Large intestine (tissue), 3 donors: ENCODE measurements around the gene BATF3. TPM values are rescaled to one million over a fixed set of nuclear protein-coding genes. Genes with fewer than 3 reads are reported as not detected.

Source experiments
- DNase-seq, 2 donors: peaks; one replicate each; pipeline versions ENCODE4 v3.0.0 to v3.0.0-alpha.2; 2013
- H3K27ac ChIP-seq: one replicate; pipeline ENCODE4 v1.5.1; 2013; ENCODE audit warnings: low read length
- H3K27me3 ChIP-seq: 2 replicates; pipeline ENCODE4 v1.6.1; 2013; ENCODE audit warnings: low read length; ENCODE audit not compliant: control insufficient read depth, insufficient read depth
- H3K36me3 ChIP-seq: 2 replicates; pipeline ENCODE4 v1.6.1; 2013; ENCODE audit warnings: low read length; ENCODE audit not compliant: control insufficient read depth, insufficient read depth
- H3K4me1 ChIP-seq: one replicate; pipeline ENCODE4 v1.6.1; 2013; ENCODE audit warnings: low read length; ENCODE audit not compliant: control insufficient read depth, insufficient read depth
- H3K4me3 ChIP-seq: one replicate; pipeline ENCODE4 v1.5.1; 2013; ENCODE audit warnings: low read length
- H3K9me3 ChIP-seq: one replicate; pipeline ENCODE4 v1.6.1; 2013; ENCODE audit warnings: mild to moderate bottlenecking, low read depth, low read length, moderate library complexity; ENCODE audit not compliant: control insufficient read depth
- WGBS: methylation state at CpG from one replicate; pipeline ENCODE4 v1.1.5; 2013; ENCODE audit warnings: low lambda C conversion rate; ENCODE audit not compliant: insufficient coverage; 5-methylcytosine and 5-hydroxymethylcytosine counted together
- polyA plus RNA-seq: library from polyadenylated mRNA; unstranded; fragments of 120-200 nt; gene quantifications from one replicate; pipeline ENCODE4 v1.2.1, GENCODE V29; 2013

Gene BATF3
- polyA plus RNA-seq, 1 donor, result 3.0 TPM

DNA sequence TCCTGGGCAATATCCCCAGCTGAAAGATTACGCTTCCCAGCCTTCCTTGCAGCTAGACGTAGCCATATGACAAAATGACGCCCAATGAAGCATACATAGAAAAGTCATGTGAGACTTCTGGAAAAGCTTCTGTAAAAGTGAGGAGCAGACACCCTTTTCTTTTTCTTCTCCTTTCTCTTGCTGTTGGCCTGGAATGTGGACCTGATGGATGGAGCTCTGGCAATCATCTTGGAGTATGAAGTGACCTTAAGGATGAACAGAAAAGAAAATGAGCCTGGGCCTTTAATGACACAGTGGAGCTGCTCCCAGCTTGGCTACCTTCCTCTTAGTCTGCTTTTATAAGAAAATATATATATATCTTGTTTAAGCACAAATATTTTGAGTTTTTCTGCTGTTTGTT lies 24.8 kb downstream of the BATF3 start:
- Histone ChIP-seq H3K4me3 (no peak overlapping the region), H3K27ac (no peak overlapping the region), H3K36me3 (no peaks in the 10 kb centered on the region), H3K27me3 (peaks cover 8% of the 10 kb centered on the region), H3K9me3 (no peaks in the 10 kb centered on the region), H3K4me1 (no peaks in the 10 kb centered on the region)
- no peak for DNase-seq
- WGBS, result 100% methylated on average over 2 of the region's 3 CpGs

DNA sequence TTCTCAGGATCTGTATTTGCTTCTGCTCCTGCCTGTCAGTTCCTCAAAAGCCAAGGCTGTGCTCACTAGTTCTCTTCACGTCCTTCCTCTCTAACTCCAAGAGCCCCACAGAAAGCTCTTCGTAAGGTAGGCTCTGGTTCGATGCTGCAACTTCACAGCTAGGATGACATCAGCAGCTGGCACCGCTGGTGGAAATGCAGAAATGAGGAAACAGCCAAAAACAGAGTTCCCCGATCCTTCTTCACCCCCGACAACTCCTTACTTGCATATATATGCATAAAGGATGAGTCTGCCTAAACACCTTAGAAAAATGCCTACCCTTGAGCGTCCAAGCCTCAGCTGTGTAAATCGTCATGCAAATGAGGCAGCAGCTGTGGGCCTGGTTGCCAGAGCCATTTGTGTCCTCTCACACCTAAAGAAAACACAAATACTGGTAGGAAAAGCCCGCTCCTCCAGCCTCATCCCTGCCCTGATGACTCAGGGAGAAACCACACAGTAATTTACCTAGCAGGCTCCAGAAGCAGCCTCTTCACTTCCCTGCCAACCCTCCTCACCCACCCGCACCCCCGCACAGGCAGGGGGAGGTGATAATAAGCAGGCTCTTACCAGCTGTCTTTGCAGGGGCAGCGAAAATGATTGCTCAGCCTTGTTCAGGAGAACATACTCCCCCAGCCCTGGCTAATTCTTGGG lies 28.2 kb downstream of the BATF3 start:
- Histone ChIP-seq H3K4me3 (no peak overlapping the region), H3K27ac (no peak overlapping the region), H3K27me3 (peaks cover 8% of the 10 kb centered on the region), H3K9me3 (no peaks in the 10 kb centered on the region), H3K36me3 (no peaks in the 10 kb centered on the region), H3K4me1 (peaks cover 14% of the 10 kb centered on the region)
- no CpG with 5 or more reads among the region's 12 CpGs for WGBS
- DNase-seq, result peak; percentile 39 to 48

DNA sequence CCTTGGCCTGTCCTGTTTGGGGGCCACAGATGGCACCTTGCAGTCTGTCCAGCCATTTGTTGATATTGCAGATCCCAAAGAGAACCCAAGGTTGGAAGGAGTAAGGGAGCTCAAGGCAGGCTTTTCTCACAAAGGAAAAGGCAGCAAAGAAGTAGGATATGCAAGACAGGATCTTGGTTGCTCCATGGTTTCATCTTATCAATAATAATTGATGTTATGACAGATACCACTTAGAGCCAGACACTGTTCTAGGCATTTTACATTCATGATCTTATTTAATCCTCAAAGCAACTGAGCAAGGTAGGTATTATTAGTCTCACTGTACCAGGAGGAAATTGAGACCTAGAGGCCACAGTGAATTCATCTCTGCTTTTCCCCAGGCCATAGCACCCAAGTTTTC lies 28.8 kb downstream of the BATF3 start:
- H3K27ac ChIP-seq, result no peak overlapping the region
- DNase-seq, result no peak

DNA sequence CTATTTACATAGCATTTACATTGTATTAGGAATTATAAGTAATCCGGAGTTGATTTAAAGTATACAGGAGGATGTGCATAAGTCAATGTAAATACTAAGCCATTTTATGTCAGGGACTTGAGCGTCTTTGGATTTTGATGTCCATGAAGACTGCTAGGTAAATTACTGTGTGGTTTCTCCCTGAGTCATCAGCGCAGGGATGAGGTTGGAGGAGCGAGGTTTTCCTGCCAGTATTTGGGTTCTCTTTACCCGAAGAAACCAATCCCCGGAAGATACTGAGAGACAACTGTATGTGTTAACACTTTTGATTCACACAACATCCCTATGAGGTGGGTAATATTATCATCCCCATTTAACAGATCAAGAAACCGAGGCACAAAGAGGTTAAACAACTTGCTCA lies 29.3 kb downstream of the BATF3 start:
- Histone ChIP-seq H3K9me3 (no peaks in the 10 kb centered on the region), H3K36me3 (no peaks in the 10 kb centered on the region), H3K27me3 (peaks cover 8% of the 10 kb centered on the region), H3K27ac (no peak overlapping the region), H3K4me1 (peaks cover 14% of the 10 kb centered on the region), H3K4me3 (no peak overlapping the region)
- no CpG with 5 or more reads among the region's 7 CpGs for WGBS
- no peak for DNase-seq

More for the DNA sequence above, 28.8 kb downstream of the BATF3 start:
- peaks cover 14% of the 10 kb centered on the region for H3K4me1 ChIP-seq
- peaks cover 8% of the 10 kb centered on the region for H3K27me3 ChIP-seq
- no peaks in the 10 kb centered on the region for H3K9me3 ChIP-seq
- H3K4me3 ChIP-seq, result no peak overlapping the region
- no peaks in the 10 kb centered on the region for H3K36me3 ChIP-seq

DNA sequence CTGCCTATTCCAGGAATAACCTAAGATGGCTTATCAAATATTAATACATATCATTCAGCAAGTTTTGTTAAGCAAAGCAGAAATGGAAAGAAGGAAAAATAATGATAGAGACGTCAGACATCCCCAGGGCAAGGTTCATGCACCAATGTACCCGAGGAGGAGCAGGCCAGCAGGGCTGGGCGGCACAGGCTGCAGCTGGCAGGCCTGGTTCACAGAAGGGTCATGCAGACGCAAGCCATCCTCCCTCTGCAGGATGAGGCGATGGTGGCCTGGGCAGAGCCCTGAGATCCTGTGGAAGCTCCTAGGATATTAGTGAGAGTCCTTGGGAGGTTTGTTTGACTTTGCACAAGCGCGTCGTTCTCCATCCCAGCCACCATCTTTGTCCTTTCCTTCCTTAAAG lies 30.0 kb downstream of the BATF3 start:
- Histone ChIP-seq H3K9me3 (no peaks in the 10 kb centered on the region), H3K4me3 (no peak overlapping the region), H3K27ac (no peak overlapping the region), H3K27me3 (peaks cover 8% of the 10 kb centered on the region), H3K4me1 (peaks cover 14% of the 10 kb centered on the region), H3K36me3 (no peaks in the 10 kb centered on the region)
- no CpG with 5 or more reads among the region's 8 CpGs for WGBS
- peak in 1 of 2 donors; percentile 27 for DNase-seq

DNA sequence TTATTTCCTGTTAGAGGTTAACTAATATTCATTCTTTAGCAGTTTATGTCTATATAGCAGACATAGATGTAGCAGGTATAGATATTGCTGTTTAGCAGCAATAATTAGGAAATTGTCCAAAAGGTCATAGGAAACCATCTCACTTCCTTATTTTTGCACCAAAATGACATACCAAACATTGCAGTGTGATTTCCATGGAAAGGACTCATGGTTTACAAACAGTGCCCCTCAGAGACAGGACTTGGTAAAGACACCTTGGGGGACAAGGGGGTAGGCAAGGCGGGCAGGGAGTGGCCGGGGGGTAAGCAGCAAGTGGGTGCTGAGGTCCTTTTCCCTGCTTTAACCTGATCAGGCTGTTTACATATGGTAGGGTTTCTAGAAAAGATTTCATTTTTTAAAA lies 30.5 kb downstream of the BATF3 start:
- peaks cover 8% of the 10 kb centered on the region for H3K27me3 ChIP-seq
- H3K4me1 ChIP-seq, result peaks cover 14% of the 10 kb centered on the region
- no peaks in the 10 kb centered on the region for H3K9me3 ChIP-seq
- DNase-seq, result peak in 1 of 2 donors; percentile 20
- no peak overlapping the region for H3K4me3 ChIP-seq
- H3K36me3 ChIP-seq, result no peaks in the 10 kb centered on the region
- WGBS, result no CpG with 5 or more reads among the region's 2 CpGs
- H3K27ac ChIP-seq, result no peak overlapping the region

DNA sequence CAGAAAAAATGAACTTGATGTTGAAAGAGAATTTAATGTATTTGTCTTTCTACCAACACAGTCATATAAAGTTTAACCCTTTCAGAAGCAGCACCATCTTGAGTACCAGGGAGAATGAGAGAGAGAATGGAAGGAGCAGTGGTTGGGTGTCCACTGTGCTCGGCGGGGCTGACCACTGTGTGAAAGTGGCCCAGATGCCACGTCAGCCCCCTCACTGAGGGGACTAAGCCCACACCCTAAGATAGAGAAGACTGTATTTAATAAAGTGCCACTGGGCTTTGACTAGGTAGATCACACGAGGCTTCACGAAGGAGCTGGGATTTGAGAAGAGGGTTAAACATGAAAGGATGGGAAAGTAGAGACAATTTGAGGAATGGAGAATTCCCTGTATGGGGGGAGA lies 31.2 kb downstream of the BATF3 start:
- no peaks in the 10 kb centered on the region for H3K36me3 ChIP-seq
- peaks cover 8% of the 10 kb centered on the region for H3K27me3 ChIP-seq
- peaks cover 14% of the 10 kb centered on the region for H3K4me1 ChIP-seq
- DNase-seq, result no peak
- peak overlapping the region; percentile 39 for H3K27ac ChIP-seq
- H3K4me3 ChIP-seq, result no peak overlapping the region
- WGBS, result 81% methylated on average over 3 of the region's 5 CpGs
- no peaks in the 10 kb centered on the region for H3K9me3 ChIP-seq

DNA sequence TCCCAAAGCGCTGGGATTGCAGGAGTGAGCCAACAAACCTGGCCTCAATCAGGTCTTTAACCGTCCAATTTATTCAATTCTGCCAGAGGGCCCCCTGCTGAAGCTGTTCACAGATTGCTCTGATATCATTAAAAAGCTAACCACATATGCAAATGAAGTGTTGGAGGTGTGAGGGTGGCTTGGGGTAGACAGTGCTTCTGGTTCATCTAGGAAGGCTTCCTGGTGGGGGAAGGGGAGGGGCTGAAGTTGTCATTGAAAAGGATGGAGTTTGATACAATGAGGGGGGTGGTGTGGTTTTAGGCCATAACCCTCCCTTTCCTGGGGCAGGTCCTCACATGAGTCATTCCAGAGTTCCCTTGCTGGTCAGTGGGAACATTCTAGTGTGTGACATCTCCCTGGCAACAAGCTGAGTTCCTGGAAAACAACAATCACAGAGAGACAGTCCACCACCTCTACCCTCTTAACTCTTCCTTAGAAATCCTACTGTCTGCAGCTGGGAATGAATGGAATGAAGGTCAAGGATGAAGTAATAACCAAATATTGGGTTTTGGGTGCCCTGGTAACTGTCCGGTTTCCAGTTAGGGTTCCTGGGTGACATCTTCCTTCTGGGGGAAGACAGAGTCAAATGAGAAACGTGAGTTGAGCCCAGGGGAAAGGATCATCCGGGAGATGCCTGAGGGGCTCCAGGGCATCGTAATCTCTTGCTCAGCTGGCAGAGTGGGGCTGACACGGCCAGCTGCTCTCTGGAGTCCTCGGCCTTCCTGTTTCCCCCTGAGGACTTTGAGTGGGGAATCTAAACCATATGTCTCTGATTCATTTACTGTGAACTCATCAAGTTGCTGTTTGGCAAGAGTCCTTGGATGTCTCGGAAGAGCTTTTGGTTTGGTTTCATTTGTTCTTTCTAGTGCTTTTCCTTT lies 32.2 kb downstream of the BATF3 start:
- Histone ChIP-seq H3K27ac (peak overlapping the region; percentile 39), H3K4me3 (no peak overlapping the region), H3K9me3 (no peaks in the 10 kb centered on the region), H3K4me1 (peaks cover 14% of the 10 kb centered on the region), H3K36me3 (no peaks in the 10 kb centered on the region), H3K27me3 (peaks cover 6% of the 10 kb centered on the region)
- whole genome bisulfite sequencing, result no CpG with 5 or more reads among the region's 9 CpGs
- DNase-seq, result peak; percentile 34 to 54

DNA sequence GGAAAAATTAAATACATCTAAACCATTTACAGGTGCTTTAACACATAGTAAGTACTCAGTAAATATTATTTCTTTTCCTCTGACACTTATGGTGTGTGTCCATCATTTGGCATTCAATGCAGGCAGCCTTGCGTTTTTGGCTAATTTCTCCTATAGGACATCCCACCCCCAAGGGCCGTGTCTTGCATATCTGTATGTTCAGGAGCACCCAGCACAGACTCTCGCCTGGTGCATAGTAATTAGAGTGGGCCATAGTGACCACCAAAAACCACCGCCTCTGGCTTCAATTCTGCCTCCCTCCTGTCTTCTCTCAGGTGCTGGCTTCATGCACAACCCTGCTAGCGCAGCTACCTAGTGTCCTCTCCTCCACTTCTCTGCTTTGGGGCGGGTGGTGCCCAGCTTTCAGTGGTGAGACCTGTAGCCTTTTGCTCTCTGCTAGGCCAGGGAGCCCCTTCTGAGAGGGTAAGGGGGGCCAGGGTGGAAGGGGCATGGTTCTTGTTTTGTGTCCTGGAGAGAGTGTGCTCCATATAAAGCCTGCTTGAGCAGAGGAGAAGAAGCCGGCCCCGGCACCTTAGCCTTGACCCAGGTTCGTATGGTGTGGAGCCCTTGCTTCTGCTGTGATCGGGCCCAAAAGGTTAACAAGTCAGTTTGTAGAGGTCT lies 33.4 kb downstream of the BATF3 start:
- Histone ChIP-seq H3K9me3 (no peaks in the 10 kb centered on the region), H3K27ac (no peak overlapping the region), H3K36me3 (no peaks in the 10 kb centered on the region), H3K27me3 (peaks cover under 1% of the 10 kb centered on the region), H3K4me1 (peaks cover 14% of the 10 kb centered on the region), H3K4me3 (no peak overlapping the region)
- 86% methylated on average over 1 of the region's 10 CpGs for WGBS
- no peak for DNase-seq
